Endothelial cell of umbilical vein (primary cell): ENCODE measurements around the gene IGFBP2. TPM values are rescaled to one million over a fixed set of nuclear protein-coding genes. Genes with fewer than 3 reads are reported as not detected.

ENCODE experiments used
- BruUV-seq: library from RNA; stranded (reverse); fragments of 400-500 nt; replicated peaks from 2 replicates; lab custom pipeline; 2021; lab: Mats Ljungman, UMichigan
- CTCF ChIA-PET: fragments of 300-600, 350-600 bp; sonication (Branson Sonifier 250); formaldehyde crosslinking; loops from one replicate; lab custom pipeline; 2021; ENCODE audit warnings: antibody characterized with exemption, inconsistent platforms; lab: Charles Lee
- POLR2A ChIA-PET: fragments of 300-600, 350-600 bp; sonication (Branson Sonifier 250); formaldehyde crosslinking; loops from one replicate; lab custom pipeline; 2021; ENCODE audit warnings: antibody characterized with exemption, inconsistent platforms; lab: Charles Lee
- DNase-seq: peaks from one replicate; pipeline ENCODE4 v3.0.0-alpha.2; 2011; ENCODE audit warnings: low read depth, low spot score
- FAIRE-seq: peaks from 2 replicates; lab custom pipeline; 2011; peaks lifted over from hg19 to GRCh38; lab: Jason Lieb, UNC
- H2AFZ ChIP-seq: 2 replicates; pipeline ENCODE4 v1.6.0; 2012; ENCODE audit warnings: low read depth, low read length, control low read depth, inconsistent platforms
- H3K27ac ChIP-seq: 2 replicates; pipeline ENCODE4 v1.5.1; 2011; ENCODE audit warnings: low read depth, mild to moderate bottlenecking, control low read depth, low read length, moderate library complexity; ENCODE audit not compliant: insufficient read depth
- H3K27me3 ChIP-seq, 2 experiments: 2 replicates each; pipeline versions ENCODE4 v1.6.0 to v1.6.1; 2011; ENCODE audit warnings: low read length in 2 of 2, mixed read lengths in 1 of 2; ENCODE audit not compliant: control insufficient read depth in 2 of 2, insufficient read depth in 2 of 2
- H3K36me3 ChIP-seq, 2 experiments: 2 replicates in 1 of 2; 3 replicates in 1 of 2; pipeline ENCODE4 v1.5.1; 2011; ENCODE audit warnings: low read length in 2 of 2, mild to moderate bottlenecking in 1 of 2, moderate library complexity in 1 of 2; ENCODE audit not compliant: control insufficient read depth in 2 of 2, insufficient read depth in 2 of 2; ENCODE audit errors: extremely low read depth in 1 of 2
- H3K4me1 ChIP-seq: 3 replicates; pipeline ENCODE4 v1.5.1; 2011; ENCODE audit warnings: mild to moderate bottlenecking, low read length; ENCODE audit not compliant: control insufficient read depth, insufficient read depth; ENCODE audit errors: extremely low read depth
- H3K4me2 ChIP-seq: 2 replicates; pipeline ENCODE4 v1.6.1; 2011; ENCODE audit warnings: low read length, control low read depth, mixed read lengths; ENCODE audit not compliant: insufficient read depth
- H3K4me3 ChIP-seq, 3 experiments: fragments of 200-600 bp in 1 of 3; sonication (generic), shearing (Covaris generic) in 1 of 3; replicated peaks in 1 of 3; 2 replicates each; pipeline ENCODE4 v1.5.1; 2011 to 2016; ENCODE audit warnings: control low read depth in 3 of 3, low read length in 3 of 3, mild to moderate bottlenecking in 2 of 3, inconsistent platforms in 1 of 3, low read depth in 1 of 3, moderate library complexity in 1 of 3; ENCODE audit not compliant: insufficient read depth in 1 of 3
- H3K79me2 ChIP-seq: 2 replicates; pipeline ENCODE4 v1.6.0; 2012; ENCODE audit warnings: low read length, inconsistent platforms; ENCODE audit not compliant: control insufficient read depth, insufficient read depth
- H3K9ac ChIP-seq: replicated peaks from 2 replicates; pipeline ENCODE3; 2011; ENCODE audit warnings: low read length, control low read depth; ENCODE audit not compliant: insufficient read depth; ENCODE audit errors: extremely low read depth
- H3K9me1 ChIP-seq: replicated peaks from 3 replicates; pipeline ENCODE4 v1.6.0; 2011; ENCODE audit warnings: mild to moderate bottlenecking, low read length; ENCODE audit not compliant: control insufficient read depth, insufficient read depth; ENCODE audit errors: extremely low read depth
- H3K9me3 ChIP-seq: replicated peaks from 2 replicates; pipeline ENCODE4 v1.5.1; 2012; ENCODE audit warnings: low read length, inconsistent platforms; ENCODE audit not compliant: control insufficient read depth, insufficient read depth
- H4K20me1 ChIP-seq: replicated peaks from 2 replicates; pipeline ENCODE3; 2011; ENCODE audit warnings: mild to moderate bottlenecking, low read length; ENCODE audit not compliant: control insufficient read depth, insufficient read depth; ENCODE audit errors: extremely low read depth
- EZH2 ChIP-seq: IDR thresholded peaks from 2 replicates; pipeline ENCODE4 v1.6.1; 2012; ENCODE audit warnings: borderline replicate concordance, low read depth, mild to moderate bottlenecking, moderate library complexity, low read length, inconsistent platforms; ENCODE audit not compliant: severe bottlenecking
- GATA2 ChIP-seq: IDR thresholded peaks from 2 replicates; pipeline ENCODE4 v1.7.0; 2011; ENCODE audit warnings: low read depth, mild to moderate bottlenecking, moderate library complexity, mixed read lengths, low read length; ENCODE audit not compliant: insufficient read length, insufficient read depth
- JUN ChIP-seq: IDR thresholded peaks from 2 replicates; pipeline ENCODE4 v1.6.1; 2011; ENCODE audit warnings: borderline replicate concordance, low read depth; ENCODE audit not compliant: insufficient read length, insufficient read depth
- MAX ChIP-seq: IDR thresholded peaks from 2 replicates; pipeline ENCODE4 v1.6.1; 2011; ENCODE audit not compliant: insufficient read depth, insufficient read length
- MYC ChIP-seq: IDR thresholded peaks from one replicate; pipeline ENCODE4 v1.6.1; 2011; ENCODE audit warnings: mild to moderate bottlenecking, low read depth, low read length
- POLR2A ChIP-seq: IDR thresholded peaks from 2 replicates; pipeline ENCODE4 v1.6.1; 2012; ENCODE audit warnings: low read depth, mild to moderate bottlenecking, control low read depth, low read length
- dilution Hi-C: fragments of 300-500 bp; cut with MboI; formaldehyde crosslinking; loops from one replicate; pipeline ENCODE4 v1.15.0; 2019; ENCODE audit warnings: low sequenced_read_pairs; ENCODE audit not compliant: extremely low pct_ligation_motif_present
- intact Hi-C: fragments of 100-400 bp; cut with micrococcal nuclease; formaldehyde crosslinking; loops from one replicate; pipeline ENCODE4 v1.10.0; 2022
- polyA plus RNA-seq, 4 experiments: library from polyadenylated mRNA; depleted of rRNA in 3 of 4; stranded (reverse) in 3 of 4; unstranded in 1 of 4; fragments of >200 nt; gene quantifications; 2 replicates each; pipeline versions ENCODE4 v1.2.1 to v1.2.3, GENCODE V29; 2011 to 2012; ENCODE audit warnings: missing spikeins in 1 of 4
- total RNA-seq: library from RNA; stranded (reverse); gene quantifications from 2 replicates; pipeline ENCODE4 v1.2.3, GENCODE V29; 2021
- TF ChIP-seq, protein P1 (sequence below), 2 donors: IDR thresholded peaks; 1 replicate in 1 of 2; 2 replicates in 1 of 2; pipeline ENCODE4 v1.5.1; 2011; ENCODE audit warnings: low read length in 2 of 2, mild to moderate bottlenecking in 2 of 2, moderate library complexity in 2 of 2, control low read depth in 1 of 2, inconsistent platforms in 1 of 2, low read depth in 1 of 2; ENCODE audit not compliant: insufficient read depth in 1 of 2; ENCODE audit errors: extremely low read depth in 1 of 2

The IGFBP2 gene
- total and polyA plus RNA-seq, 2 donors (not counting 3 experiments of a cell fraction or from before 2014, with no cell fraction given), result 212 to 261 TPM

DNA sequence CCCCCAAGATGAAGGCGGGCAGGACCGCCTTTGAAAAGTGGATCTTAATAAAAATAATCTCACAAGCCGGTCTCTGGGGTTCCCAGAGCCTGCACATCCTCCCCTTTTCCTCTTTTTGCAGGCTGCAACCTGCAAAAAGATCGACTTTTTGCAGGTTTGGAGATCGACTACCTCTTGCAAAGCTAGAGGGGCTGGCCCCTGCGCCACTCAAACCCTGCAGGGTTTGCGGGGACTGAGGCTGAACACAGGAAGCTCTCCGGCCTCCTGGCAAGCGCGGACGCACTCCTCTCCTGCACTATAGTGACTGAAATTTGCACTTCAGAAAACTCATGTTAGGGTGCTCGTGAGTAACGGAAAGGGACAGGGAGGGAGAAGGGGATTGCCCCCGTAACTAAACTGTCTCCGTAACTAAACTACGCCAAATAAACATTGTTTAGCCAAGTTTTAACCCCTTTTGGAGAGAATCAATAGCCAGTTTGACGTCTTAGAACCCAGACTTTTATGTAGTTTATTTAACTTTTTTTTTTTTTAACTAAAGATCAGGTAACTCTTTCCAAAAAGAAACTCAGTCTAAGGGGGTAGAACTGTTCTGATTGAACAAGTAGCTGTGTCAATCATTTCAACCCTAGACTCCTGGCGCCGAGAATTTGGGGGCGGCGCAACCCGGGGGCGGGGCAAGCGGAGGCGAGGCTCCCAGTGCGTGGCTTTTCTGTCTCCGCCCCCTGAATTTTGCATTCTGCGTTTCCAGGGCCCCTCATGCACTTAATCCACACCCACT lies 59.6 kb downstream of the IGFBP2 start:
- dilution Hi-C loops (no loop called here), intact Hi-C loops (loop anchor here (5.0 kb wide), 1 partner anchor 529 kb away; no protein-coding TSS in a partner anchor)
- CTCF ChIA-PET, result interaction anchor here (0.9 to 2.6 kb wide), 5 partner anchors 8 to 1093 kb away, joined by 3 to 14 read pairs (median 5); no protein-coding TSS in a partner anchor
- peak; percentile 40 for TF ChIP-seq EZH2
- TF ChIP-seq GATA2, result no peak
- TF ChIP-seq MAX, result no peak
- TF ChIP-seq MYC, result no peak
- TF ChIP-seq, protein P1, sequence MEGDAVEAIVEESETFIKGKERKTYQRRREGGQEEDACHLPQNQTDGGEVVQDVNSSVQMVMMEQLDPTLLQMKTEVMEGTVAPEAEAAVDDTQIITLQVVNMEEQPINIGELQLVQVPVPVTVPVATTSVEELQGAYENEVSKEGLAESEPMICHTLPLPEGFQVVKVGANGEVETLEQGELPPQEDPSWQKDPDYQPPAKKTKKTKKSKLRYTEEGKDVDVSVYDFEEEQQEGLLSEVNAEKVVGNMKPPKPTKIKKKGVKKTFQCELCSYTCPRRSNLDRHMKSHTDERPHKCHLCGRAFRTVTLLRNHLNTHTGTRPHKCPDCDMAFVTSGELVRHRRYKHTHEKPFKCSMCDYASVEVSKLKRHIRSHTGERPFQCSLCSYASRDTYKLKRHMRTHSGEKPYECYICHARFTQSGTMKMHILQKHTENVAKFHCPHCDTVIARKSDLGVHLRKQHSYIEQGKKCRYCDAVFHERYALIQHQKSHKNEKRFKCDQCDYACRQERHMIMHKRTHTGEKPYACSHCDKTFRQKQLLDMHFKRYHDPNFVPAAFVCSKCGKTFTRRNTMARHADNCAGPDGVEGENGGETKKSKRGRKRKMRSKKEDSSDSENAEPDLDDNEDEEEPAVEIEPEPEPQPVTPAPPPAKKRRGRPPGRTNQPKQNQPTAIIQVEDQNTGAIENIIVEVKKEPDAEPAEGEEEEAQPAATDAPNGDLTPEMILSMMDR (IDR thresholded peaks at IDR 0.05; ENCODE audit: extremely low read depth in 1 of 2, insufficient read depth in 1 of 2, low read depth in 1 of 2, low read length in 2 of 2), result no peak
- TF ChIP-seq JUN, result no peak
- no peak for TF ChIP-seq POLR2A
- FAIRE-seq (peak; percentile 72), DNase-seq (peak; percentile 46)
- H3K27me3 ChIP-seq, result peaks cover 73 to 76% of the 10 kb centered on the region in 2 experiments
- no peaks in the 10 kb centered on the region for H3K9me1 ChIP-seq
- no peak overlapping the region for H3K9ac ChIP-seq
- H3K27ac ChIP-seq, result no peak overlapping the region
- no peaks in the 10 kb centered on the region for H3K79me2 ChIP-seq
- peak overlapping the region; percentile 25 for H2AFZ ChIP-seq
- peak overlapping the region; percentile 79 for H3K4me2 ChIP-seq
- POLR2A ChIA-PET, result no interaction called here
- no peaks in the 10 kb centered on the region for H3K36me3 ChIP-seq
- no peaks in the 10 kb centered on the region for H4K20me1 ChIP-seq
- peaks cover 20% of the 10 kb centered on the region for H3K4me1 ChIP-seq
- BruUV-seq, result no TSS peak
- no peaks in the 10 kb centered on the region for H3K9me3 ChIP-seq
- peak overlapping the region; percentile 31 to 55 (median 48) for H3K4me3 ChIP-seq
